Sigmoid colon (tissue), 4 donors: ENCODE data around the gene TXNDC5.

ENCODE experiments used
- CTCF ChIP-seq, 4 experiments: fragments of 450-650 bp in 3 of 4; fragments of 200-600 bp in 1 of 4; IDR thresholded peaks; one replicate each; pipeline ENCODE4 v1.5.1; 2016 to 2019; ENCODE audit warnings: antibody characterized with exemption in 4 of 4, mild to moderate bottlenecking in 3 of 4, moderate library complexity in 2 of 4
- EP300 ChIP-seq, 4 donors: sonication (generic); formaldehyde crosslinking; IDR thresholded peaks; one replicate each; pipeline ENCODE4 v1.6.1; 2017; ENCODE audit warnings: antibody characterized with exemption in 4 of 4
- POLR2A ChIP-seq, 2 donors: fragments of 450-650 bp; IDR thresholded peaks; one replicate each; pipeline ENCODE4 v1.6.1; 2016; ENCODE audit warnings: antibody characterized with exemption in 2 of 2, mild to moderate bottlenecking in 2 of 2, moderate library complexity in 2 of 2

DNA sequence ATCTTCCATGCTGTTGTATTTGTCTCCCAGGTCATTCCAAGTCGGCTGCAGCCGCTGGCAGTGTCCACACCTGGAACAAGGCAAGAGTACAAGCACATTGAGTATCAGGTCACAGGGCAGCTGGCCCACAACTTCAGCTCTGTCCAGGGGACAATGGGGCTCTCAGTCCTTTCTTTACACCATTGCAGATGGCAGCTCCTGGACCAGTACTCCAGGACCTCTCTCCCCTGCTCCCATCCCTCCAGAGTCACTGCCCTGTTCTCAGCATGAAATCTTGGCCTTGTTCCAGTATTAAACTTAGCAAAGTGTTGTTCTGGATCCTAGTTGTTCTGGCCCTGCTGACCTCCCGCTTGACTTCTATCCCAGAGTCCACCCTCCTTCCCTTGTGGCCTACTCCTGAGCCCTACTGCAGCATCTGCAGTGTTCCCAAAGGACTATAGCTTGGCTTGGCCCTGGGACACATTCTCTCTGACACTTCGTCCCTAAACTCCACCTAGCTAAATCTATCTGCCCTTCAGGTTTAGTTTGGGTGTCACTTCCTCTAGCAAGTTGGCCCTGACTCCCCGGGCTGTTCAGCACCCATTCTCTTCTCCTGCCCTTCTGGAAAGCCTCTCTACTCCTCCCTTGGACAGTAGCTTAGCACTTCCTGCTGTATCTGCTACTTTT lies 5.8 kb downstream of the TXNDC5 start:
- TF ChIP-seq POLR2A (IDR thresholded peaks at IDR 0.05), result no peak
- TF ChIP-seq CTCF (IDR thresholded peaks at IDR 0.05), result no peak
- no peak for TF ChIP-seq EP300 (IDR thresholded peaks at IDR 0.05)
